Left renal cortex interstitium (tissue), 4 donors: Measurements from ENCODE around the gene TAC1. TPM values are rescaled to one million over a fixed set of nuclear protein-coding genes. Genes with fewer than 3 reads are reported as not detected.
A peak's percentile ranks its signal among the peaks of the same experiment; 100 is the strongest.
"Not testable (repeated sequence)": the region's sequence is repeated elsewhere in the genome, so short reads cannot be mapped to it uniquely, and the experiment has no call there.

Experiments used
- DNase-seq, 4 donors: peaks; one replicate each; pipeline ENCODE4 v3.0.0-alpha.2; 2013; ENCODE audit warnings: low read depth in 4 of 4, low spot score in 2 of 4, missing footprints in 1 of 4
- polyA plus RNA-seq, 4 donors: library from polyadenylated mRNA; unstranded; fragments of 120-200 nt; gene quantifications; one replicate each; pipeline ENCODE4 v1.2.1, GENCODE V29; 2013; ENCODE audit not compliant: insufficient read length in 4 of 4

The TAC1 gene
- polyA plus RNA-seq: 1 to 10 TPM in 1 of 4 donors, under 1 TPM in 3; 0.83 to 1.1 (median 0.91) TPM

- DNase-seq: peak in 1 of 4 donors; percentile 11
Measured at GRCh38 chr7:97731736-97732564, at the start of gene TAC1. TAC1 (plus strand) TSS chr7:97732086; CDS start chr7:97732613, 527 bp downstream.

- DNase-seq: no peak
Measured at GRCh38 chr7:97685952-97686351, 45.9 kb upstream of the TAC1 start.

GRCh38 chr7:97693586-97693985 lies 38.3 kb upstream of the TAC1 start:
- no peak for DNase-seq

GRCh38 chr7:97694355-97694754 lies 37.5 kb upstream of the TAC1 start:
- no peak for DNase-seq

GRCh38 chr7:97697396-97697795 lies 34.5 kb upstream of the TAC1 start:
- DNase-seq: no peak

GRCh38 chr7:97722386-97722785 lies 9.5 kb upstream of the TAC1 start:
- no peak for DNase-seq

GRCh38 chr7:97732565-97733275 lies 834 bp downstream of the TAC1 start:
- peak in 1 of 4 donors; percentile 6 for DNase-seq

GRCh38 chr7:97733276-97734161 lies 1.6 kb downstream of the TAC1 start:
- DNase-seq: peak in 1 of 4 donors; percentile 23

- DNase-seq: peak in 1 of 4 donors; percentile 4
Measured at GRCh38 chr7:97734255-97734654, 2.4 kb downstream of the TAC1 start.

GRCh38 chr7:97735075-97735474 lies 3.2 kb downstream of the TAC1 start:
- DNase-seq: no peak

- DNase-seq: no peak
Measured at GRCh38 chr7:97748482-97748881, 16.6 kb downstream of the TAC1 start.

GRCh38 chr7:97751566-97751965 lies 19.7 kb downstream of the TAC1 start:
- no peak for DNase-seq

GRCh38 chr7:97752215-97752614 lies 20.3 kb downstream of the TAC1 start:
- no peak for DNase-seq

GRCh38 chr7:97757824-97758223 lies 25.9 kb downstream of the TAC1 start:
- DNase-seq: no peak

GRCh38 chr7:97770850-97771249 lies 39.0 kb downstream of the TAC1 start:
- no peak for DNase-seq

GRCh38 chr7:97771576-97771975 lies 39.7 kb downstream of the TAC1 start:
- DNase-seq: no peak

GRCh38 chr7:97772045-97772901 lies 40.4 kb downstream of the TAC1 start:
- no peak for DNase-seq

GRCh38 chr7:97786398-97786797 lies 54.5 kb downstream of the TAC1 start:
- not testable (repeated sequence) for DNase-seq
